HL-60/S4 treated with retinoic acid at 250 ng/mL for 4 days and 3 days (cell line): ENCODE measurements around the gene SPZ1.
"Not testable (repeated sequence)": the region's sequence is repeated elsewhere in the genome, so short reads cannot be mapped to it uniquely, and the experiment has no call there.

Experiments used
- in situ Hi-C: fragments of 300-500 bp; cut with MboI; formaldehyde crosslinking; loops from 2 replicates; pipeline ENCODE4 v1.7.0; 2022; ENCODE audit warnings: low sequenced_read_pairs

SPZ1 gene

GRCh38 chr5:80319702-80320101 lies at the start of gene SPZ1:
Gene SPZ1 (plus strand): TSS chr5:80320002. CDS start chr5:80320216, 214 bp downstream.
- in situ Hi-C loops, result no loop called here

- in situ Hi-C loops, result not testable (repeated sequence)
These were observed 49.3 kb upstream of the SPZ1 start for GRCh38 chr5:80270543-80270942.

- in situ Hi-C loops, result no loop called here
These were observed 44.5 kb upstream of the SPZ1 start for GRCh38 chr5:80275347-80275746.

GRCh38 chr5:80276186-80276585 lies 43.6 kb upstream of the SPZ1 start:
- in situ Hi-C loops, result no loop called here

GRCh38 chr5:80277191-80277590 lies 42.6 kb upstream of the SPZ1 start:
- in situ Hi-C loops, result no loop called here

- in situ Hi-C loops, result no loop called here
These were observed 37.7 kb upstream of the SPZ1 start for GRCh38 chr5:80282054-80282453.

GRCh38 chr5:80283360-80283759 lies 36.4 kb upstream of the SPZ1 start:
- in situ Hi-C loops, result no loop called here

- in situ Hi-C loops, result no loop called here
These were observed 35.1 kb upstream of the SPZ1 start for GRCh38 chr5:80284720-80285119.

GRCh38 chr5:80288177-80288576 lies 31.6 kb upstream of the SPZ1 start:
- in situ Hi-C loops, result no loop called here

- in situ Hi-C loops, result no loop called here
These were observed 30.5 kb upstream of the SPZ1 start for GRCh38 chr5:80289320-80289719.

GRCh38 chr5:80291761-80292160 lies 28.0 kb upstream of the SPZ1 start:
- in situ Hi-C loops, result no loop called here

- in situ Hi-C loops, result no loop called here
These were observed 23.7 kb upstream of the SPZ1 start for GRCh38 chr5:80296121-80296520.

- in situ Hi-C loops, result no loop called here
These were observed 20.2 kb upstream of the SPZ1 start for GRCh38 chr5:80299601-80300000.

- in situ Hi-C loops, result loop anchor here (10.0 kb wide), 1 partner anchor 195 kb away; no protein-coding TSS in a partner anchor
These were observed 19.7 kb upstream of the SPZ1 start for GRCh38 chr5:80300125-80300524.

GRCh38 chr5:80300796-80301195 lies 19.0 kb upstream of the SPZ1 start:
- in situ Hi-C loops, result loop anchor here (10.0 kb wide), 1 partner anchor 196 kb away; no protein-coding TSS in a partner anchor

GRCh38 chr5:80301342-80301741 lies 18.5 kb upstream of the SPZ1 start:
- in situ Hi-C loops, result loop anchor here (10.0 kb wide), 1 partner anchor 197 kb away; no protein-coding TSS in a partner anchor

- in situ Hi-C loops, result loop anchor here (10.0 kb wide), 1 partner anchor 198 kb away; no protein-coding TSS in a partner anchor
These were observed 17.2 kb upstream of the SPZ1 start for GRCh38 chr5:80302636-80303035.

GRCh38 chr5:80308526-80308925 lies 11.3 kb upstream of the SPZ1 start:
- in situ Hi-C loops, result loop anchor here (10.0 kb wide), 1 partner anchor 204 kb away; no protein-coding TSS in a partner anchor

- in situ Hi-C loops, result loop anchor here (10.0 kb wide), 1 partner anchor 205 kb away; no protein-coding TSS in a partner anchor
These were observed 9.7 kb upstream of the SPZ1 start for GRCh38 chr5:80309871-80310665.

- in situ Hi-C loops, result no loop called here
These were observed 4.6 kb upstream of the SPZ1 start for GRCh38 chr5:80315244-80315643.

- in situ Hi-C loops, result no loop called here
These were observed 1.6 kb upstream of the SPZ1 start for GRCh38 chr5:80318212-80318611.

- in situ Hi-C loops, result no loop called here
These were observed 5.1 kb downstream of the SPZ1 start for GRCh38 chr5:80324912-80325311.
